Endothelial cell of umbilical vein (primary cell): ENCODE data around the gene RBKS. TPM values are rescaled to one million over a fixed set of nuclear protein-coding genes. Genes with fewer than 3 reads are reported as not detected.

ENCODE experiments used
- BruUV-seq: library from RNA; stranded (reverse); fragments of 400-500 nt; replicated peaks from 2 replicates; lab custom pipeline; 2021; lab: Mats Ljungman, UMichigan
- CTCF ChIA-PET: fragments of 300-600, 350-600 bp; sonication (Branson Sonifier 250); formaldehyde crosslinking; loops from one replicate; lab custom pipeline; 2021; ENCODE audit warnings: antibody characterized with exemption, inconsistent platforms; lab: Charles Lee
- POLR2A ChIA-PET: fragments of 300-600, 350-600 bp; sonication (Branson Sonifier 250); formaldehyde crosslinking; loops from one replicate; lab custom pipeline; 2021; ENCODE audit warnings: antibody characterized with exemption, inconsistent platforms; lab: Charles Lee
- DNase-seq: peaks from one replicate; pipeline ENCODE4 v3.0.0-alpha.2; 2011; ENCODE audit warnings: low read depth, low spot score
- FAIRE-seq: peaks from 2 replicates; lab custom pipeline; 2011; peaks lifted over from hg19 to GRCh38; lab: Jason Lieb, UNC
- H2AFZ ChIP-seq: 2 replicates; pipeline ENCODE4 v1.6.0; 2012; ENCODE audit warnings: low read depth, low read length, control low read depth, inconsistent platforms
- H3K27ac ChIP-seq: 2 replicates; pipeline ENCODE4 v1.5.1; 2011; ENCODE audit warnings: low read depth, mild to moderate bottlenecking, control low read depth, low read length, moderate library complexity; ENCODE audit not compliant: insufficient read depth
- H3K27me3 ChIP-seq, 2 experiments: 2 replicates each; pipeline versions ENCODE4 v1.6.0 to v1.6.1; 2011; ENCODE audit warnings: low read length in 2 of 2, mixed read lengths in 1 of 2; ENCODE audit not compliant: control insufficient read depth in 2 of 2, insufficient read depth in 2 of 2
- H3K36me3 ChIP-seq, 2 experiments: 2 replicates in 1 of 2; 3 replicates in 1 of 2; pipeline ENCODE4 v1.5.1; 2011; ENCODE audit warnings: low read length in 2 of 2, mild to moderate bottlenecking in 1 of 2, moderate library complexity in 1 of 2; ENCODE audit not compliant: control insufficient read depth in 2 of 2, insufficient read depth in 2 of 2; ENCODE audit errors: extremely low read depth in 1 of 2
- H3K4me1 ChIP-seq: 3 replicates; pipeline ENCODE4 v1.5.1; 2011; ENCODE audit warnings: mild to moderate bottlenecking, low read length; ENCODE audit not compliant: control insufficient read depth, insufficient read depth; ENCODE audit errors: extremely low read depth
- H3K4me2 ChIP-seq: 2 replicates; pipeline ENCODE4 v1.6.1; 2011; ENCODE audit warnings: low read length, control low read depth, mixed read lengths; ENCODE audit not compliant: insufficient read depth
- H3K4me3 ChIP-seq, 3 experiments: fragments of 200-600 bp in 1 of 3; sonication (generic), shearing (Covaris generic) in 1 of 3; replicated peaks in 1 of 3; 2 replicates each; pipeline ENCODE4 v1.5.1; 2011 to 2016; ENCODE audit warnings: control low read depth in 3 of 3, low read length in 3 of 3, mild to moderate bottlenecking in 2 of 3, inconsistent platforms in 1 of 3, low read depth in 1 of 3, moderate library complexity in 1 of 3; ENCODE audit not compliant: insufficient read depth in 1 of 3
- H3K79me2 ChIP-seq: 2 replicates; pipeline ENCODE4 v1.6.0; 2012; ENCODE audit warnings: low read length, inconsistent platforms; ENCODE audit not compliant: control insufficient read depth, insufficient read depth
- H3K9ac ChIP-seq: replicated peaks from 2 replicates; pipeline ENCODE3; 2011; ENCODE audit warnings: low read length, control low read depth; ENCODE audit not compliant: insufficient read depth; ENCODE audit errors: extremely low read depth
- H3K9me1 ChIP-seq: replicated peaks from 3 replicates; pipeline ENCODE4 v1.6.0; 2011; ENCODE audit warnings: mild to moderate bottlenecking, low read length; ENCODE audit not compliant: control insufficient read depth, insufficient read depth; ENCODE audit errors: extremely low read depth
- H3K9me3 ChIP-seq: replicated peaks from 2 replicates; pipeline ENCODE4 v1.5.1; 2012; ENCODE audit warnings: low read length, inconsistent platforms; ENCODE audit not compliant: control insufficient read depth, insufficient read depth
- H4K20me1 ChIP-seq: replicated peaks from 2 replicates; pipeline ENCODE3; 2011; ENCODE audit warnings: mild to moderate bottlenecking, low read length; ENCODE audit not compliant: control insufficient read depth, insufficient read depth; ENCODE audit errors: extremely low read depth
- CTCF ChIP-seq, 2 donors: IDR thresholded peaks; 1 replicate in 1 of 2; 2 replicates in 1 of 2; pipeline ENCODE4 v1.5.1; 2011; ENCODE audit warnings: low read length in 2 of 2, mild to moderate bottlenecking in 2 of 2, moderate library complexity in 2 of 2, control low read depth in 1 of 2, inconsistent platforms in 1 of 2, low read depth in 1 of 2; ENCODE audit not compliant: insufficient read depth in 1 of 2; ENCODE audit errors: extremely low read depth in 1 of 2
- EZH2 ChIP-seq: IDR thresholded peaks from 2 replicates; pipeline ENCODE4 v1.6.1; 2012; ENCODE audit warnings: borderline replicate concordance, low read depth, mild to moderate bottlenecking, moderate library complexity, low read length, inconsistent platforms; ENCODE audit not compliant: severe bottlenecking
- FOS ChIP-seq: IDR thresholded peaks from 2 replicates; pipeline ENCODE4 v1.6.1; 2011; ENCODE audit warnings: mild to moderate bottlenecking, low read length, moderate library complexity, borderline replicate concordance; ENCODE audit not compliant: insufficient read depth
- GATA2 ChIP-seq: IDR thresholded peaks from 2 replicates; pipeline ENCODE4 v1.7.0; 2011; ENCODE audit warnings: low read depth, mild to moderate bottlenecking, moderate library complexity, mixed read lengths, low read length; ENCODE audit not compliant: insufficient read length, insufficient read depth
- JUN ChIP-seq: IDR thresholded peaks from 2 replicates; pipeline ENCODE4 v1.6.1; 2011; ENCODE audit warnings: borderline replicate concordance, low read depth; ENCODE audit not compliant: insufficient read length, insufficient read depth
- MAX ChIP-seq: IDR thresholded peaks from 2 replicates; pipeline ENCODE4 v1.6.1; 2011; ENCODE audit not compliant: insufficient read depth, insufficient read length
- MYC ChIP-seq: IDR thresholded peaks from one replicate; pipeline ENCODE4 v1.6.1; 2011; ENCODE audit warnings: mild to moderate bottlenecking, low read depth, low read length
- POLR2A ChIP-seq: IDR thresholded peaks from 2 replicates; pipeline ENCODE4 v1.6.1; 2012; ENCODE audit warnings: low read depth, mild to moderate bottlenecking, control low read depth, low read length
- POLR2AphosphoS5 ChIP-seq: IDR thresholded peaks from 2 replicates; pipeline ENCODE4 v1.6.1; 2012; ENCODE audit warnings: low read depth, mild to moderate bottlenecking, control low read depth, low read length, moderate library complexity; ENCODE audit not compliant: insufficient read depth
- dilution Hi-C: fragments of 300-500 bp; cut with MboI; formaldehyde crosslinking; loops from one replicate; pipeline ENCODE4 v1.15.0; 2019; ENCODE audit warnings: low sequenced_read_pairs; ENCODE audit not compliant: extremely low pct_ligation_motif_present
- intact Hi-C: fragments of 100-400 bp; cut with micrococcal nuclease; formaldehyde crosslinking; loops from one replicate; pipeline ENCODE4 v1.10.0; 2022
- polyA plus RNA-seq, 4 experiments: library from polyadenylated mRNA; depleted of rRNA in 3 of 4; stranded (reverse) in 3 of 4; unstranded in 1 of 4; fragments of >200 nt; gene quantifications; 2 replicates each; pipeline versions ENCODE4 v1.2.1 to v1.2.3, GENCODE V29; 2011 to 2012; ENCODE audit warnings: missing spikeins in 1 of 4
- total RNA-seq: library from RNA; stranded (reverse); gene quantifications from 2 replicates; pipeline ENCODE4 v1.2.3, GENCODE V29; 2021

The RBKS gene
- total and polyA plus RNA-seq, 2 donors (not counting 3 experiments of a cell fraction or from before 2014, with no cell fraction given): 0.64 to 1.8 TPM

GRCh38 chr2:27810455-27810854 is 79.7 kb downstream of the RBKS start:
- no peaks in the 10 kb centered on the region for H3K79me2 ChIP-seq
- H3K9me1 ChIP-seq: no peaks in the 10 kb centered on the region
- no peak overlapping the region for H3K9ac ChIP-seq
- H3K4me3 ChIP-seq: no peak overlapping the region
- TF ChIP-seq MYC (no peak), POLR2A (no peak), FOS (no peak), POLR2AphosphoS5 (no peak), EZH2 (no peak), JUN (no peak), CTCF (IDR thresholded peaks at IDR 0.05; ENCODE audit: extremely low read depth in 1 of 2, insufficient read depth in 1 of 2, low read depth in 1 of 2, low read length in 2 of 2) (no peak), GATA2 (no peak), MAX (no peak)
- H3K36me3 ChIP-seq: no peaks in the 10 kb centered on the region
- DNase-seq: no peak
- intact Hi-C loops: loop anchor here (1.0 kb wide), 1 partner anchor 145 kb away; no protein-coding TSS in a partner anchor
- H3K4me2 ChIP-seq: peak overlapping the region; percentile 3
- FAIRE-seq: no peak
- POLR2A ChIA-PET: interaction anchor here (0.7 to 0.8 kb wide), 2 partner anchors 38 to 465 kb away, joined by 3 to 4 read pairs; no protein-coding TSS in a partner anchor
- H4K20me1 ChIP-seq: no peaks in the 10 kb centered on the region
- peak overlapping the region; percentile 50 for H3K27ac ChIP-seq
- dilution Hi-C loops: no loop called here
- CTCF ChIA-PET: interaction anchor here (0.5 to 1.8 kb wide), 13 partner anchors 19 to 642 kb away, joined by 3 to 6 read pairs (median 3); no protein-coding TSS in a partner anchor
- H2AFZ ChIP-seq: no peak overlapping the region
- H3K27me3 ChIP-seq: no peaks in the 10 kb centered on the region
- no peaks in the 10 kb centered on the region for H3K9me3 ChIP-seq
- peaks cover 18% of the 10 kb centered on the region for H3K4me1 ChIP-seq
- BruUV-seq: no TSS peak
